Vagina (tissue), 2 donors: ENCODE measurements around the gene BTF3L4.
A peak's percentile ranks its signal among the peaks of the same experiment; 100 is the strongest.

Experiments
- POLR2AphosphoS5 ChIP-seq, 2 donors: sonication (generic); formaldehyde crosslinking; IDR thresholded peaks; one replicate each; pipeline ENCODE4 v1.9.0; 2017; ENCODE audit warnings: antibody characterized with exemption in 2 of 2, mild to moderate bottlenecking in 2 of 2, low read depth in 1 of 2; ENCODE audit not compliant: insufficient read depth in 1 of 2
- TF ChIP-seq, protein P1 (sequence below), 3 experiments: fragments of 450-650 bp in 2 of 3; fragments of 200-600 bp in 1 of 3; sonication (generic) in 1 of 3; IDR thresholded peaks; one replicate each; pipeline ENCODE4 v1.5.1; 2017 to 2019; ENCODE audit warnings: antibody characterized with exemption in 3 of 3, mild to moderate bottlenecking in 2 of 3, moderate library complexity in 2 of 3

DNA sequence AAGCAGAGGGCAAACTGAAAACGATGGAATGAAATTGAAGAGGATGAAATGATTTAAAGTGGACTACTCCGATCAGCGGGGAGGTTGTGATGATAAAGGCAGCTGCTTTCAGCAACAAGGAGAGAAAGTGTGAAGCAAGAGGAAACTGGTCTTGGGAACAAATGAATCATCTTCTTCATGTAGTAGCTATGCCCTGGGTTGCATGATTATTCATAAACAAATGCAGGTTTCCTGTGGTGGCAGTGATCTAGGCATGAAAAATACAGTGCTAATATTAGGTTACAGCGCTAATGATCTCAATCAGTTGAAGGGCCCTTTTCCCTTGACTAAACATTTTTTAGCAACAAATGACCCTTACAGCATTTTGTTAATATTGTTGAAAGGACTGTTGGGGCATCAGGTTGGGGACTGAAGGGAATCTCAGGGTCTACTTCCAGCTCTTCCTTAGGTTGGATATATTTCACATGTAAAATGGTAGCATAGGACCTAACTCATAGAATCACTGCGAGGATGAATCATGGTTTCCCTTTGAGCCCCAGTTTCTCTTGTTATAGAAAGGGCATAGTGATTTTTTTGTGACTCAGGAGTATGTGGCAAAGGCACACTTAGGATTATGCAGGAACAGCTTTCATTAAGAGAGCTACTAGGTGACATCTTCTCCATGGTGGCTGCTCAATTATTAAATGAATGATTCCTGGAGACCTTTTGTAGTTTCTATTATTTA lies 83.9 kb downstream of the BTF3L4 start:
- TF ChIP-seq, protein P1, sequence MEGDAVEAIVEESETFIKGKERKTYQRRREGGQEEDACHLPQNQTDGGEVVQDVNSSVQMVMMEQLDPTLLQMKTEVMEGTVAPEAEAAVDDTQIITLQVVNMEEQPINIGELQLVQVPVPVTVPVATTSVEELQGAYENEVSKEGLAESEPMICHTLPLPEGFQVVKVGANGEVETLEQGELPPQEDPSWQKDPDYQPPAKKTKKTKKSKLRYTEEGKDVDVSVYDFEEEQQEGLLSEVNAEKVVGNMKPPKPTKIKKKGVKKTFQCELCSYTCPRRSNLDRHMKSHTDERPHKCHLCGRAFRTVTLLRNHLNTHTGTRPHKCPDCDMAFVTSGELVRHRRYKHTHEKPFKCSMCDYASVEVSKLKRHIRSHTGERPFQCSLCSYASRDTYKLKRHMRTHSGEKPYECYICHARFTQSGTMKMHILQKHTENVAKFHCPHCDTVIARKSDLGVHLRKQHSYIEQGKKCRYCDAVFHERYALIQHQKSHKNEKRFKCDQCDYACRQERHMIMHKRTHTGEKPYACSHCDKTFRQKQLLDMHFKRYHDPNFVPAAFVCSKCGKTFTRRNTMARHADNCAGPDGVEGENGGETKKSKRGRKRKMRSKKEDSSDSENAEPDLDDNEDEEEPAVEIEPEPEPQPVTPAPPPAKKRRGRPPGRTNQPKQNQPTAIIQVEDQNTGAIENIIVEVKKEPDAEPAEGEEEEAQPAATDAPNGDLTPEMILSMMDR (IDR thresholded peaks at IDR 0.05) = no peak
- peak in 1 of 2 donors; percentile 85 for TF ChIP-seq POLR2AphosphoS5 (IDR thresholded peaks at IDR 0.05; ENCODE audit: insufficient read depth in 1 of 2, low read depth in 1 of 2)
